ENCODE results near the gene PHF21B. TPM values are rescaled to one million over a fixed set of nuclear protein-coding genes. Genes with fewer than 3 reads are reported as not detected.
A peak's percentile ranks its signal among the peaks of the same experiment; 100 is the strongest.

PHF21B gene
- total and polyA plus RNA-seq, 2 of the 8 experiments (the other 6 are each of a cell fraction or from before 2014, with no cell fraction given): 19.3 to 68.1 TPM

GRCh38 chr22:45009606-45010531, at the start of gene PHF21B (continued):
- no peak; the same call in 1 of the 2 replicates for TF ChIP-seq TEAD4 (IDR thresholded peaks at IDR 0.05; ENCODE audit: low read depth, low read length)
- TF ChIP-seq RFX5 (IDR thresholded peaks at IDR 0.05; ENCODE audit: borderline replicate concordance, low read depth, low read length): no peak
- TF ChIP-seq JUND (IDR thresholded peaks at IDR 0.05; ENCODE audit: low read length): no peak
- TF ChIP-seq BACH1 (IDR thresholded peaks at IDR 0.05; ENCODE audit: low read length): no peak
- TF ChIP-seq USF2 (IDR thresholded peaks at IDR 0.05; ENCODE audit: low read length): no peak
- TF ChIP-seq SAP30 (IDR thresholded peaks at IDR 0.05; ENCODE audit: insufficient read depth, insufficient replicate concordance, low read length): no peak
- TF ChIP-seq EGR1 (IDR thresholded peaks at IDR 0.05; ENCODE audit: borderline replicate concordance, low read depth, low read length): no peak
- TF ChIP-seq CTBP2 (IDR thresholded peaks at IDR 0.05; ENCODE audit: borderline replicate concordance, insufficient read depth, insufficient read length, low read length): no peak
- TF ChIP-seq ZNF274 (IDR thresholded peaks at IDR 0.05; ENCODE audit: borderline replicate concordance, extremely low read depth, low read length): no peak
- no peak for TF ChIP-seq BRCA1 (IDR thresholded peaks at IDR 0.05; ENCODE audit: low read depth, low read length)
- TF ChIP-seq YY1 (IDR thresholded peaks at IDR 0.05; ENCODE audit: low read depth, low read length): no peak
- no peak for TF ChIP-seq RNF2 (IDR thresholded peaks at IDR 0.05; ENCODE audit: borderline replicate concordance, low read depth, low read length, missing control alignments, poor library complexity, severe bottlenecking)
- TF ChIP-seq E2F6 (IDR thresholded peaks at IDR 0.05): no peak
- no peak for TF ChIP-seq CEBPB (IDR thresholded peaks at IDR 0.05; ENCODE audit: low read depth, low read length)
- no peak; a peak in 1 of 4 replicates for TF ChIP-seq RAD21 (IDR thresholded peaks at IDR 0.05 in 1 of 2, conservative IDR thresholded peaks at IDR 0.05 in 1 of 2; ENCODE audit: low read depth in 2 of 2, low read length in 2 of 2)
- TF ChIP-seq ATF2 (IDR thresholded peaks at IDR 0.05; ENCODE audit: low read length): no peak
- TF ChIP-seq FOSL1 (IDR thresholded peaks at IDR 0.05; ENCODE audit: insufficient read depth, low read depth, low read length): no peak
- TF ChIP-seq KDM4A (IDR thresholded peaks at IDR 0.05; ENCODE audit: low read depth, low read length, severe bottlenecking): peak; percentile 31

Data from H1 (cell line).